HG02759 (cell line): ENCODE results near the gene CTDP1.

Source experiments
- ATAC-seq: cut with Tn5 transposase; IDR thresholded peaks from one replicate; pipeline ENCODE4 v1.9.1; 2021; ENCODE audit warnings: mild to moderate bottlenecking, moderate library complexity; ENCODE audit not compliant: unreplicated experiment

Gene CTDP1

GRCh38 chr18:79679552-79680099, at the start of gene CTDP1:
Gene CTDP1 (plus strand): TSS chr18:79679803. CDS start chr18:79679948, 145 bp downstream.
- ATAC-seq = peak; percentile 69

- ATAC-seq = no peak
Measured at GRCh38 chr18:79630281-79631095, 49.1 kb upstream of the CTDP1 start.

- ATAC-seq = no peak
Measured at GRCh38 chr18:79631096-79631507, 48.5 kb upstream of the CTDP1 start.

- ATAC-seq = no peak
Measured at GRCh38 chr18:79631761-79632446, 47.7 kb upstream of the CTDP1 start.

GRCh38 chr18:79632765-79633164, 46.8 kb upstream of the CTDP1 start:
- no peak for ATAC-seq

GRCh38 chr18:79634186-79634585, 45.4 kb upstream of the CTDP1 start:
- no peak for ATAC-seq

GRCh38 chr18:79634593-79635426, 44.8 kb upstream of the CTDP1 start:
- no peak for ATAC-seq

- no peak for ATAC-seq
Measured at GRCh38 chr18:79635427-79635726, 44.2 kb upstream of the CTDP1 start.

GRCh38 chr18:79637181-79637920, 42.3 kb upstream of the CTDP1 start:
- ATAC-seq = no peak

- no peak for ATAC-seq
Measured at GRCh38 chr18:79637921-79638909, 41.4 kb upstream of the CTDP1 start.

GRCh38 chr18:79639072-79639829, 40.4 kb upstream of the CTDP1 start:
- no peak for ATAC-seq

- ATAC-seq = no peak
Measured at GRCh38 chr18:79640064-79640672, 39.4 kb upstream of the CTDP1 start.

- no peak for ATAC-seq
Measured at GRCh38 chr18:79640875-79641274, 38.7 kb upstream of the CTDP1 start.

GRCh38 chr18:79641722-79642497, 37.7 kb upstream of the CTDP1 start:
- no peak for ATAC-seq

- no peak for ATAC-seq
Measured at GRCh38 chr18:79642626-79643025, 37.0 kb upstream of the CTDP1 start.

- ATAC-seq = no peak
Measured at GRCh38 chr18:79643054-79643984, 36.3 kb upstream of the CTDP1 start.
